NCI-H2029 treated with DMSO at 0.1 percent for 48 hours (cell line): ENCODE measurements around the gene TOM1L2.
"Not testable (repeated sequence)": the region's sequence is repeated elsewhere in the genome, so short reads cannot be mapped to it uniquely, and the experiment has no call there.

ENCODE experiments used
- DNase-seq: peaks from one replicate; lab custom pipeline; 2025; lab: John Stamatoyannopoulos, UW

TOM1L2 gene

DNA sequence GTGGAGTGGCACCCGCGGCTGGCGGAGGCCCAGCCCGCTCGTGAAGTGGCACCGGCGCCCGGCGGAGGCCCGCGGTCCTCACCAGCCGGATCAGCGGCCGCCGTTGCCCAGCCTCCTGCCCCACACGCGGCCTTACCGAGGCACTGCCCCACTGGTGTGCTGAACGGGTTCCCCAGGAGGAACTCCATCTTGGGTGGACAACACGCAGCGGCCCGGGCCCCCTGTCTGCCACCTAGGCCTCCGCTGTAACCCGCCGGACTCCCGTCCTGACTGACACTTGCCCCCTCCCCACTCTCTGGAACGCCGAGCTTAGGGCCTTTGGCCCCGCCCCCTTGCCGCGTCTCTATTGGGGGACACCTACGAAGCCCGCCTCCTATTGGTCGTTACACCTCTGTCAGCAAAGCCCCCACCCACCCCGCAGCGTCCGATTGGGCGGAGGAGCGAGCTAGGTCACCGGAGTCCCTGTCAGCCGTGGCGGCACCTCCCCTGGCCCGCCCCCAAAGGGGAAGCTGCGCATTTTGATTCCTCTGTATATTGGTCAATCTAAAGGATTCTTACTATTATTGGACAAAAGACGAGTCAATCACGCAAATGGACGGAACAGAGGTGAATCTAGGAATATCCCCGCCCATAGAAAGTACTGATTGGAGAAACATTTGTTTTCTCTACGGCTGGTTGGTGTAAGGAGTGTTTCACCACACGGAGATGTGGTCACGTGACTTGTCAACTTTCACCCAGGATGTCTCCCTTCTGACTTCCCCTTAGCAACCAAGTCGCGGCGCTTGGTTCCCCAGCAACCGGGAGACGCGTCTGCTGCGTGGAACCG lies at the start of gene TOM1L2, which contains the start of gene DRC3:
Gene TOM1L2, minus strand, starts transcription at position 275 of the 826 bp plus-strand sequence. Its CDS starts 87 bp downstream, at position 188.
Gene DRC3, plus strand, starts transcription at position 737 of the 826 bp plus-strand sequence. CDS start 4,737 bp downstream, outside the sequence.
- peak; percentile 97 for DNase-seq

DNA sequence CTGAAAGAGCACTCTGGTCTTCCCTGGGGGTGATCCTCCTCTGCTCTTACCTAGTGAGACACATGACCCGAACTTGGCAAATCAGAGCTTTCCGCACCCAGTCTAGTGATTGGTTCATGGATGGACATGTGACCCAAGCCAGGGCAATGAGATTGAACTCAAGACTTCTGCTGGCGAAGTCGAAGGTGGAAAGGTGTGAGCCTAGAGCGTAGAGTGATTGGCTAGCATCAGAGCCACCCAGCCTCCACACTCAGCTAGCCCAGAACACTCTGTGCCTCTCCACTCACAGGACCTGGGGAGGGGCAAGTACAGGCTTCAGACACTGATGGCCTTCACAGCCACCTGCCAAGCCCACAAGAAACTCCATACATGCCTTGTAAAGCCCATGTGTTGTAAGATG lies 49.2 kb upstream of the TOM1L2 start:
- no peak for DNase-seq

GRCh38 chr17:18020971-18021370 lies 48.8 kb upstream of the TOM1L2 start:
- no peak for DNase-seq

- no peak for DNase-seq
These were observed 47.6 kb upstream of the TOM1L2 start for GRCh38 chr17:18019838-18020154.

GRCh38 chr17:18018411-18018921 lies 46.3 kb upstream of the TOM1L2 start:
- DNase-seq, result no peak

DNA sequence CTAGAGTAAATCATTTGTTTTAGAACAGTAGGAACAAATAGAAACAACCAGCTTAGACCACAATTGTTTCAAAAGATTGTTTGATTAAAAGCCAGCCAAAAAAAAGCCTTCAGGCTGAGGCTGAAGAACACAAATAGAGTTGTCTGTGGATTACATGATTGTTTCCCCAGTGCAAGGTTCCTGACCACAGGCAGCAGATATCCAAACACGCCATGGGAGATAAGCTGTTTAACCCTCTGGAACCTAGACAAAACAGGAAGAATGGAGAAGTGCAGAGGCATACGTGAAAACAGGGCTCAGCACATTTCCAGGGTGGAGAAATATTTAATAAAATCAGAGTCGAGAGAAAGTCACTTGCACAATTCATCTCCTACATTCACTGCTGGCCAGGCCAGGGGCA lies 45.8 kb upstream of the TOM1L2 start:
- DNase-seq, result no peak

- no peak for DNase-seq
These were observed 44.2 kb upstream of the TOM1L2 start for GRCh38 chr17:18016426-18016825.

DNA sequence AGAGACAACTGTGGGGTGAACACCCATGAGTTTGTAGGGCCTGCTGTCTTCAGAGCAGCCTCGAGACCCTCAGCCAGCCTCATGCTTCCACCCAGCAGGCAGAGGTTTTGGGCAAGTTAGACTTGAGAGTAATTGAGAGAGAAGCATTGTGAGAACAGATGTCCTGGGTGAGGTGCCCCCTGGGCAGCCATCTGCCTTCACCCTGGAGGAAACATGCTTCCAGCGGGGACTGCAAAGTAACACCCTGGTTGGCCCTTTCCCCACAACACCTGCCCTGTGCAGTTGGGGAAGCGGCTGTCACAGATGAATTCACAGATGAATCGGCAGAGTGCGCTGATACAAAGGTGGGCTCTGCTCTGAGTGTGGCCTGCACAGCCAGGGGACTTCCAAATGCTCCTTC lies 43.4 kb upstream of the TOM1L2 start:
- no peak for DNase-seq

GRCh38 chr17:18014006-18014405 lies 41.8 kb upstream of the TOM1L2 start:
- DNase-seq, result no peak

DNA sequence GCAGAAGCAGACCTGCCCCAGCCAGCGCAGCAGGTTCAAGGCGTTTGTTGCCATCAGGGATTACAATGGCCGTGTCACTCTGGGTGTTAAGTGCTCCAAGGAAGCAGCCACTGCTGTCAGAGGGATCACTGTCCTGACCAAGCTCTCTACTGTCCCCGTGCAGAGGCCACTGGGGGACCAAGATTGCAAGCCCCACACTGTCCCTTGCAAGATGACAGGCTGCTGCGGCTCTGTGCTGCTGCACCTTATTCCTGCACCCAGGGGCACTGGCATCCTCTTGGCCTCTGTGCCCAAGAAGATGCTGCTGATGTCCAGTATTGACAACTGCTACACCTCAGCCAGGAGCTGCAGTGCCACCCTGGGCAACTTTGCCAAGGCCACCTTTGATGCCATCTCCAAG lies 39.1 kb upstream of the TOM1L2 start:
- no peak for DNase-seq

GRCh38 chr17:18009609-18010420 lies 37.6 kb upstream of the TOM1L2 start:
- no peak for DNase-seq

GRCh38 chr17:18008496-18009268 lies 36.5 kb upstream of the TOM1L2 start:
- DNase-seq, result no peak

DNA sequence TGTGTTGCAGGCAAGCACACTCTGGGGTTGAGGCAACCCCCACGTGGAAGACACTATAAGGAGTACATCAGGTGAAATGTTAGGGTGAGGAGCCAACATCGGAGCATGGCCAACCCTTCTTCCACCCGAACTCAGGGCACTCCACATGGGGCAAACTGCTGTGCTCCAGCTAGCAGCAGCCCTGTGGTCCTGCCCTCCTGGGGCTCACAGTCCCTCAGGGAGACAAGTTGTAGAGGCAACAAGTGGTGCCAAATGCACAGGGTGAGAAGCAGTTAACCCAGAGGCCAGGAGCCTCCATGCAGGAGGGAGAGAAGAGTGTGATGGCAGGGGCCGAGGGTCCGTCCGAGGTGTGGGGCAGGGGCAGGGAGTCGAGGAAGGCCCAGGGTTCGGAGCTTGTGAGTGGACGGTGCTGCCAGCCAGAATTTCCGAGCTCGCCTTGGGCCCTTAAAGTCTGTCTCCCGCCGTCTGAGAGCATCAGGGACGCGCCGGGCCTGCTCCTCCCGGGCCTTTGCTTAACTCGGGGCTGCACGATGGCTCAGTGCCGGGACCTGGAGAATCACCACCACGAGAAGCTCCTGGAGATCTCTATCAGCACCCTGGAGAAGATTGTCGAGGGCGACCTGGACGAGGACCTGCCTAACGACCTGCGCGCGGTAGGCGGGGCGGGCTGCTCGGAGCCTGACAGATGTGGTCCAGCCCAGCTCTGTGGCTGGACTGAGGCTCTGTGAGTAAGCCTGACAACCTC lies 34.5 kb upstream of the TOM1L2 start:
- no peak for DNase-seq

GRCh38 chr17:18005496-18005895 lies 33.3 kb upstream of the TOM1L2 start:
- DNase-seq, result no peak

- DNase-seq, result no peak
These were observed 32.7 kb upstream of the TOM1L2 start for GRCh38 chr17:18004884-18005305.

DNA sequence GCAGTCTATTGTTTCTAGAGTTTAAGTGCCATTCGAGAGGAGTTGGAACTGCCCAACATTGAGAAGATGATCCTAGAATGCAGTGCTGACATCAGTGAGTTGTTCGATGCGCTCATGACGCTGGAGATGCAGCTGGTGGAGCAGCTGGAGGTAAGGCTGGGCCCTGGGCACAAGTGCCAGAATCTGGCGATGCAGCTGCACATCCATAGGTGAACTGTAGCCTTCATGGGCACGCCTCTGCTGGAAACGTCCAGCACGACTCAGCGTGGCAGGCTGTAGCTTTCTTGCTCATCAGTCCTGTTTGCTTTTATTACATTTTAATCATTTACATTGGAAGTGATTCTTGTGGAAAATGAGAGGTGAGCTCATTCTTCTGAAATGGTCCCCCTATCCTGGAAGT lies 32.1 kb upstream of the TOM1L2 start:
- peak; percentile 67 for DNase-seq

- no peak for DNase-seq
These were observed 30.0 kb upstream of the TOM1L2 start for GRCh38 chr17:18002171-18002570.

DNA sequence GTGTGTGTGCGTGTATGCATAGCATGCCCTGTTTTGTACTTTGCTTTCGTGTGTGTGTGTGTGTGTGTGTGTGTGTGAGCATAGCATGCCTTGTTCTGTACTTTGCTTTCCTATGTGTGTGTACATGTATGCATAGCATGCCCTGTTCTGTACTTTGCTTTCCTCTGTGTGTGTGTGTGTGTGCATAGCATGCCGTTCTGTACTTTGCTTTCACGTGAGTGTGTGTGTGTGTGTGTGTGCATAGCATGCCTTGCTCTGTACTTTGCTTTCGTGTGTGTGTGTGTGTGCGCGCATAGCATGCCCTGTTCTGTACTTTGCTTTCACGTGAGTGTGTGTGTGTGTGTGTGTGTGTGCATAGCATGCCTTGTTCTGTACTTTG lies 27.8 kb upstream of the TOM1L2 start:
- DNase-seq, result no peak

- no peak for DNase-seq
These were observed 27.3 kb upstream of the TOM1L2 start for GRCh38 chr17:17999364-18000029.

DNA sequence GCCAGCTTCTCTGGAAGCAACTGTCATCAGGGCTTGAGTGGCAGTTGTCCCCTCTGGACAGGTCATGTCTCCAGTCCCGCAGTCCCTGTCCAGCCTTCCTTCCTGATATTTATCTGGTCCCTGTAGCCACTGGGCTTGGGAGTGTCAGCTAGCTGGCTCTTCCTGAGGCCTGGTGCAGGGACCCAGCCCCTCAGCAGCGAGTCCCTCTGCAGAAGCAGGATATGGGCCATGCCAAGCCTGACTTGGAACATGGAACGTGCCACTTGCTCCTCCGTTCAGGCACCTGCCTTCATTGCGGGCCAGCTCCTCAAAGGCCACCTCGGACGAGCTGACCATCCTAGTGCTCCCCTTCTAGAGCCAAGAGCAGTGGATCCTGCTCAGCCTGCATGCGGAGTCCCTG lies 26.7 kb upstream of the TOM1L2 start:
- DNase-seq, result no peak

- not testable (repeated sequence) for DNase-seq
These were observed 23.7 kb upstream of the TOM1L2 start for GRCh38 chr17:17995887-17996286.
